H9 (cell line): ENCODE data around the gene KLRC1. TPM values are rescaled to one million over a fixed set of nuclear protein-coding genes. Genes with fewer than 3 reads are reported as not detected.
A peak's percentile ranks its signal among the peaks of the same experiment; 100 is the strongest.

Source experiments
- DNase-seq: peaks from one replicate; pipeline ENCODE4 v3.0.0-alpha.2; 2017
- H2AFZ ChIP-seq: one replicate; pipeline ENCODE4 v1.6.1; 2013; ENCODE audit warnings: mild to moderate bottlenecking, low read length, control low read depth, moderate library complexity
- H2AK5ac ChIP-seq: 2 replicates; pipeline ENCODE4 v1.6.1; 2013; ENCODE audit warnings: low read length, control low read depth, mixed read lengths; ENCODE audit not compliant: insufficient read length
- H2BK120ac ChIP-seq: one replicate; pipeline ENCODE4 v1.6.1; 2013; ENCODE audit warnings: low read depth, mild to moderate bottlenecking, low read length, control low read depth, inconsistent platforms; ENCODE audit not compliant: poor library complexity, severe bottlenecking
- H2BK12ac ChIP-seq: 2 replicates; pipeline ENCODE4 v1.6.1; 2013; ENCODE audit warnings: low read length, control low read depth, mixed read lengths, low read depth; ENCODE audit not compliant: insufficient read length
- H2BK15ac ChIP-seq: 2 replicates; pipeline ENCODE4 v1.6.1; 2013; ENCODE audit warnings: low read depth, low read length, control low read depth
- H2BK20ac ChIP-seq: one replicate; pipeline ENCODE4 v1.6.1; 2013; ENCODE audit warnings: low read depth, mild to moderate bottlenecking, low read length, control low read depth, inconsistent platforms; ENCODE audit not compliant: poor library complexity, severe bottlenecking
- H2BK5ac ChIP-seq: 2 replicates; pipeline ENCODE4 v1.6.1; 2013; ENCODE audit warnings: low read length, control low read depth, mixed read lengths; ENCODE audit not compliant: insufficient read length
- H3K14ac ChIP-seq: 2 replicates; pipeline ENCODE4 v1.6.1; 2013; ENCODE audit warnings: low read length, control low read depth; ENCODE audit not compliant: insufficient read depth
- H3K18ac ChIP-seq: 2 replicates; pipeline ENCODE4 v1.6.1; 2013; ENCODE audit warnings: low read depth, mild to moderate bottlenecking, mixed read lengths, low read length, control low read depth; ENCODE audit not compliant: insufficient read length
- H3K23ac ChIP-seq: 2 replicates; pipeline ENCODE4 v1.6.1; 2013; ENCODE audit warnings: low read length, control low read depth, mixed read lengths, low read depth; ENCODE audit not compliant: insufficient read length
- H3K23me2 ChIP-seq: 2 replicates; pipeline ENCODE4 v1.6.1; 2013; ENCODE audit warnings: low read depth, mild to moderate bottlenecking, mixed read lengths, low read length, control low read depth; ENCODE audit not compliant: insufficient read length, poor library complexity, severe bottlenecking
- H3K27ac ChIP-seq: 2 replicates; pipeline ENCODE4 v1.5.1; 2013; ENCODE audit warnings: low read length, control low read depth, mixed read lengths, low read depth; ENCODE audit not compliant: insufficient read length
- H3K27me3 ChIP-seq: 2 replicates; pipeline ENCODE4 v1.6.1; 2013; ENCODE audit warnings: low read length, control low read depth, inconsistent platforms; ENCODE audit not compliant: insufficient read depth
- H3K4ac ChIP-seq: 2 replicates; pipeline ENCODE4 v1.6.1; 2013; ENCODE audit warnings: low read depth, mild to moderate bottlenecking, control low read depth, inconsistent platforms, low read length, moderate library complexity
- H3K4me1 ChIP-seq: 2 replicates; pipeline ENCODE4 v1.6.1; 2013; ENCODE audit warnings: low read length, control low read depth, inconsistent platforms; ENCODE audit not compliant: insufficient read depth
- H3K4me2 ChIP-seq: 2 replicates; pipeline ENCODE4 v1.6.1; 2013; ENCODE audit warnings: low read length, control low read depth, mixed read lengths; ENCODE audit not compliant: insufficient read length, insufficient read depth
- H3K56ac ChIP-seq: 2 replicates; pipeline ENCODE4 v1.6.1; 2013; ENCODE audit warnings: low read depth, mild to moderate bottlenecking, mixed read lengths, low read length, control low read depth; ENCODE audit not compliant: insufficient read length
- H3K79me1 ChIP-seq: 2 replicates; pipeline ENCODE4 v1.6.1; 2013; ENCODE audit warnings: low read depth, mild to moderate bottlenecking, moderate library complexity, low read length, control low read depth, inconsistent platforms; ENCODE audit not compliant: insufficient read depth, poor library complexity, severe bottlenecking
- H3K79me2 ChIP-seq: 2 replicates; pipeline ENCODE4 v1.6.1; 2013; ENCODE audit warnings: low read length, control low read depth, inconsistent platforms; ENCODE audit not compliant: insufficient read depth
- H3K9ac ChIP-seq: 2 replicates; pipeline ENCODE4 v1.6.1; 2013; ENCODE audit warnings: low read length, control low read depth, mixed read lengths; ENCODE audit not compliant: insufficient read length; ENCODE audit errors: extremely low read depth
- H3K9me3 ChIP-seq: one replicate; pipeline ENCODE4 v1.6.1; 2013; ENCODE audit warnings: low read depth, low read length, inconsistent platforms; ENCODE audit not compliant: control insufficient read depth
- H3T11ph ChIP-seq: one replicate; pipeline ENCODE4 v1.6.1; 2013; ENCODE audit warnings: mild to moderate bottlenecking, low read length, control low read depth, inconsistent platforms
- H4K20me1 ChIP-seq: one replicate; pipeline ENCODE4 v1.6.1; 2013; ENCODE audit not compliant: control insufficient read depth, insufficient read length, insufficient read depth
- H4K5ac ChIP-seq: 2 replicates; pipeline ENCODE4 v1.6.1; 2013; ENCODE audit warnings: low read depth, mild to moderate bottlenecking, mixed read lengths, low read length, control low read depth; ENCODE audit not compliant: insufficient read length
- H4K8ac ChIP-seq: replicated peaks from 2 replicates; pipeline ENCODE4 v1.6.1; 2013; ENCODE audit warnings: low read length, control low read depth, mixed read lengths, low read depth; ENCODE audit not compliant: insufficient read length
- H4K91ac ChIP-seq: 2 replicates; pipeline ENCODE4 v1.6.1; 2013; ENCODE audit warnings: low read depth, mild to moderate bottlenecking, moderate library complexity, mixed read lengths, low read length, control low read depth; ENCODE audit not compliant: insufficient read length
- H3K27ac Mint-ChIP-seq, 3 experiments: 2 replicates in 2 of 3; 3 replicates in 1 of 3; pipeline ENCODE4 v1.8.0; 2020 to 2021; ENCODE audit warnings: mixed read lengths in 3 of 3, mild to moderate bottlenecking in 1 of 3, moderate library complexity in 1 of 3
- H3K27me3 Mint-ChIP-seq: 2 replicates; pipeline ENCODE4 v1.8.0; 2021; ENCODE audit warnings: low read depth, mild to moderate bottlenecking, moderate library complexity, mixed read lengths
- H3K36me3 Mint-ChIP-seq, 3 experiments: 2 replicates in 2 of 3; 3 replicates in 1 of 3; pipeline ENCODE4 v1.8.0; 2020 to 2021; ENCODE audit warnings: low read depth in 3 of 3, mixed read lengths in 3 of 3; ENCODE audit not compliant: insufficient read depth in 1 of 3
- H3K4me1 Mint-ChIP-seq, 2 experiments: 2 replicates each; pipeline ENCODE4 v1.8.0; 2020; ENCODE audit warnings: mixed read lengths in 2 of 2
- H3K4me3 Mint-ChIP-seq, 2 experiments: 2 replicates in 1 of 2; 3 replicates in 1 of 2; pipeline ENCODE4 v1.8.0; 2020 to 2021; ENCODE audit warnings: mild to moderate bottlenecking in 2 of 2, mixed read lengths in 2 of 2, moderate library complexity in 1 of 2
- H3K9me3 Mint-ChIP-seq, 2 experiments: 2 replicates in 1 of 2; 3 replicates in 1 of 2; pipeline ENCODE4 v1.8.0; 2020; ENCODE audit warnings: mild to moderate bottlenecking in 2 of 2, mixed read lengths in 2 of 2, moderate library complexity in 1 of 2
- WGBS: extraction: QIAGEN DNeasy Blood & Tissue Kit; methylation state at CpG from one replicate; pipeline ENCODE4 v1.1.7; 2013; ENCODE audit warnings: missing lambda C conversion rate, low lambda C conversion rate, mixed read lengths; ENCODE audit not compliant: insufficient read length; ENCODE audit errors: extremely low coverage; 5-methylcytosine and 5-hydroxymethylcytosine counted together
- total RNA-seq: library from RNA; stranded (reverse); gene quantifications from 2 replicates; pipeline ENCODE4 v1.2.1, GENCODE V29; 2021
- TF ChIP-seq, protein P1 (sequence below): fragments of 200-600 bp; sonication (generic); conservative IDR thresholded peaks from 3 replicates; pipeline ENCODE4 v1.8.0; 2021; ENCODE audit warnings: antibody characterized with exemption, mild to moderate bottlenecking

The KLRC1 gene
- total RNA-seq, 1 experiment from 2014 or later = not detected

GRCh38 chr12:10409392-10409791 is 43.8 kb downstream of the KLRC1 start, which contains the start of gene KLRC4:
Gene KLRC4, minus strand, starts transcription at chr12:10409757. Its CDS starts 182 bp downstream, at chr12:10409575.
- no peaks in the 10 kb centered on the region; a peak in 1 of 5 replicates for H3K9me3 Mint-ChIP-seq
- no peak within 1 kb of the TSS for H3K4ac ChIP-seq
- H3K9me3 ChIP-seq = no peaks in the 10 kb centered on the region
- H3K27me3 ChIP-seq = no peaks in the 10 kb centered on the region
- H3K79me1 ChIP-seq = no peaks in the 10 kb centered on the region
- DNase-seq = no peak
- no peak within 1 kb of the TSS for H3K4me3 Mint-ChIP-seq
- no peak within 1 kb of the TSS for H3T11ph ChIP-seq
- H3K79me2 ChIP-seq = no peaks in the 10 kb centered on the region
- H4K8ac ChIP-seq = no peak within 1 kb of the TSS
- no peak within 1 kb of the TSS for H3K18ac ChIP-seq
- H3K4me2 ChIP-seq = no peak within 1 kb of the TSS
- H3K9ac ChIP-seq = no peak within 1 kb of the TSS
- no peaks in the 10 kb centered on the region for H3K23me2 ChIP-seq
- H4K5ac ChIP-seq = no peak within 1 kb of the TSS
- no peak within 1 kb of the TSS for H3K23ac ChIP-seq
- no peaks in the 10 kb centered on the region for H3K27me3 Mint-ChIP-seq
- no peak within 1 kb of the TSS for H3K27ac ChIP-seq
- peak within 1 kb of the TSS in 1 of 3 experiments; percentile 38; a peak in 1 of 7 replicates for H3K27ac Mint-ChIP-seq
- no peak within 1 kb of the TSS for H3K56ac ChIP-seq
- no peaks in the 10 kb centered on the region for H4K20me1 ChIP-seq
- H3K4me1 Mint-ChIP-seq = peaks cover 10 to 15% of the 10 kb centered on the region in 2 experiments
- no peaks in the 10 kb centered on the region for H3K4me1 ChIP-seq
- no peak within 1 kb of the TSS for H4K91ac ChIP-seq
- no peak within 1 kb of the TSS for H2BK20ac ChIP-seq
- TF ChIP-seq, protein P1, sequence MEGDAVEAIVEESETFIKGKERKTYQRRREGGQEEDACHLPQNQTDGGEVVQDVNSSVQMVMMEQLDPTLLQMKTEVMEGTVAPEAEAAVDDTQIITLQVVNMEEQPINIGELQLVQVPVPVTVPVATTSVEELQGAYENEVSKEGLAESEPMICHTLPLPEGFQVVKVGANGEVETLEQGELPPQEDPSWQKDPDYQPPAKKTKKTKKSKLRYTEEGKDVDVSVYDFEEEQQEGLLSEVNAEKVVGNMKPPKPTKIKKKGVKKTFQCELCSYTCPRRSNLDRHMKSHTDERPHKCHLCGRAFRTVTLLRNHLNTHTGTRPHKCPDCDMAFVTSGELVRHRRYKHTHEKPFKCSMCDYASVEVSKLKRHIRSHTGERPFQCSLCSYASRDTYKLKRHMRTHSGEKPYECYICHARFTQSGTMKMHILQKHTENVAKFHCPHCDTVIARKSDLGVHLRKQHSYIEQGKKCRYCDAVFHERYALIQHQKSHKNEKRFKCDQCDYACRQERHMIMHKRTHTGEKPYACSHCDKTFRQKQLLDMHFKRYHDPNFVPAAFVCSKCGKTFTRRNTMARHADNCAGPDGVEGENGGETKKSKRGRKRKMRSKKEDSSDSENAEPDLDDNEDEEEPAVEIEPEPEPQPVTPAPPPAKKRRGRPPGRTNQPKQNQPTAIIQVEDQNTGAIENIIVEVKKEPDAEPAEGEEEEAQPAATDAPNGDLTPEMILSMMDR = no peak
- H2BK120ac ChIP-seq = no peak within 1 kb of the TSS
- H2BK5ac ChIP-seq = no peak within 1 kb of the TSS
- no peak within 1 kb of the TSS for H2AFZ ChIP-seq
- H2BK12ac ChIP-seq = no peak within 1 kb of the TSS
- H3K14ac ChIP-seq = no peak within 1 kb of the TSS
- WGBS = no CpG with 5 or more reads among the region's 1 CpG
- H2AK5ac ChIP-seq = no peak within 1 kb of the TSS
- no peak within 1 kb of the TSS for H2BK15ac ChIP-seq
- H3K36me3 Mint-ChIP-seq = no peaks in the 10 kb centered on the region
